Fibroblast of mammary gland (primary cell): Measurements from ENCODE around the gene LTN1.

Experiments
- DNase-seq: peaks from one replicate; pipeline ENCODE4 v3.0.0-alpha.2; 2010; ENCODE audit warnings: low read depth
- H3K4me3 ChIP-seq: 2 replicates; pipeline ENCODE4 v1.5.1; 2011; ENCODE audit warnings: low read depth, mild to moderate bottlenecking, low read length, moderate library complexity; ENCODE audit not compliant: control insufficient read depth
- CTCF ChIP-seq: conservative IDR thresholded peaks from 2 replicates; pipeline ENCODE4 v1.5.1; 2011; ENCODE audit warnings: low read depth, low read length, inconsistent platforms; ENCODE audit not compliant: control insufficient read depth, insufficient read depth

The LTN1 gene

GRCh38 chr21:28992526-28993292 lies at the start of gene LTN1:
Gene LTN1, minus strand, starts transcription at chr21:28992877. Its CDS starts 72 bp downstream, at chr21:28992805.
- DNase-seq = peak; percentile 100
- H3K4me3 ChIP-seq = peak within 1 kb of the TSS; percentile 84
- no peak for TF ChIP-seq CTCF

- no peak for TF ChIP-seq CTCF
- H3K4me3 ChIP-seq = no peak overlapping the region
- no peak for DNase-seq
These were observed 42.0 kb upstream of the LTN1 start for GRCh38 chr21:29034678-29035077.

GRCh38 chr21:29033871-29034270 lies 41.2 kb upstream of the LTN1 start:
- DNase-seq = no peak
- no peak for TF ChIP-seq CTCF
- no peak overlapping the region for H3K4me3 ChIP-seq

- DNase-seq = no peak
- no peak for TF ChIP-seq CTCF
- no peak overlapping the region for H3K4me3 ChIP-seq
These were observed 40.6 kb upstream of the LTN1 start for GRCh38 chr21:29033301-29033700.

GRCh38 chr21:29030909-29031308 lies 38.2 kb upstream of the LTN1 start:
- DNase-seq = no peak
- no peak for TF ChIP-seq CTCF
- H3K4me3 ChIP-seq = no peak overlapping the region

- no peak for DNase-seq
- H3K4me3 ChIP-seq = no peak overlapping the region
- TF ChIP-seq CTCF = no peak
These were observed 36.8 kb upstream of the LTN1 start for GRCh38 chr21:29029524-29029923.
